Gastrocnemius medialis (tissue), 4 donors: ENCODE measurements around the gene TUBB6. TPM values are rescaled to one million over a fixed set of nuclear protein-coding genes. Genes with fewer than 3 reads are reported as not detected.

Experiments
- ATAC-seq, 2 donors: fragments of 150-250 bp; one replicate each; pipeline ENCODE4 v1.9.1; 2016
- DNase-seq, 2 donors: peaks; one replicate each; pipeline ENCODE4 v3.0.0-alpha.2; 2019
- H3K27ac ChIP-seq, 4 donors: fragments of 200-600 bp; sonication (generic); 1 replicate in 1 of 4; 2 replicates in 3 of 4; pipeline ENCODE4 v1.5.1; 2016 to 2018; ENCODE audit warnings: mild to moderate bottlenecking in 2 of 4, moderate library complexity in 1 of 4
- H3K27me3 ChIP-seq, 3 donors: fragments of 200-600 bp; sonication (generic) in 2 of 3; 1 replicate in 1 of 3; 2 replicates in 2 of 3; pipeline versions ENCODE4 v1.5.1 to v1.6.0; 2016 to 2019; ENCODE audit warnings: mild to moderate bottlenecking in 1 of 3, moderate library complexity in 1 of 3
- H3K36me3 ChIP-seq, 2 donors: fragments of 200-600 bp; sonication (generic) in 1 of 2; one replicate each; pipeline ENCODE4 v1.5.1; 2017 to 2018
- H3K4me1 ChIP-seq, 2 donors: fragments of 200-600 bp; sonication (generic) in 1 of 2; one replicate each; pipeline ENCODE4 v1.5.1; 2016 to 2017; ENCODE audit warnings: mild to moderate bottlenecking in 2 of 2
- H3K4me3 ChIP-seq, 4 donors: fragments of 200-600 bp; sonication (generic) in 3 of 4; 1 replicate in 1 of 4; 2 replicates in 3 of 4; pipeline ENCODE4 v1.5.1; 2016 to 2019; ENCODE audit warnings: mild to moderate bottlenecking in 2 of 4
- H3K9me3 ChIP-seq, 3 donors: fragments of 200-600 bp; sonication (generic) in 2 of 3; 1 replicate in 1 of 3; 2 replicates in 2 of 3; pipeline ENCODE4 v1.5.1; 2016 to 2019
- POLR2A ChIP-seq, 2 donors: fragments of 450-650 bp; IDR thresholded peaks; one replicate each; pipeline ENCODE4 v1.6.1; 2017; ENCODE audit warnings: antibody characterized with exemption in 2 of 2, mild to moderate bottlenecking in 2 of 2, moderate library complexity in 2 of 2
- in situ Hi-C, 4 donors: fragments of 200-750 bp; cut with MboI; loops; one replicate each; pipeline versions ENCODE4 v1.15.0 to v1.8.0; 2017; ENCODE audit warnings: low sequenced_read_pairs in 4 of 4
- intact Hi-C: fragments of 100-400 bp; cut with DNase I; formaldehyde crosslinking; loops from one replicate; pipeline ENCODE4 v1.15.1; 2023; ENCODE audit warnings: low total_unique reads
- total RNA-seq, 4 donors: library from RNA; depleted of rRNA; stranded (reverse); fragments of >200 nt; gene quantifications; one replicate each; pipeline versions ENCODE4 v1.1.0 to v1.2.3, GENCODE V29; 2016
- TF ChIP-seq, protein P1 (sequence below), 5 experiments: fragments of 450-650 bp in 3 of 5; fragments of 200-600 bp in 2 of 5; sonication (generic) in 2 of 5; IDR thresholded peaks in 4 of 5; conservative IDR thresholded peaks in 1 of 5; 1 replicate in 4 of 5; 2 replicates in 1 of 5; pipeline ENCODE4 v1.5.1; 2016 to 2019; ENCODE audit warnings: antibody characterized with exemption in 5 of 5, mild to moderate bottlenecking in 3 of 5, moderate library complexity in 3 of 5

TUBB6 gene
- total RNA-seq, 4 donors from 2014 or later, result 6.3 to 29.7 (median 13.5) TPM

- Histone ChIP-seq H3K27ac (no peak overlapping the region), H3K4me1 (no peaks in the 10 kb centered on the region), H3K9me3 (no peaks in the 10 kb centered on the region), H3K36me3 (no peaks in the 10 kb centered on the region), H3K27me3 (peaks cover 0 to 3% (median 0%) of the 10 kb centered on the region in 3 donors), H3K4me3 (no peak overlapping the region)
- intact Hi-C loops (no loop called here), in situ Hi-C loops (no loop called here)
- no peak for DNase-seq
- no peak for ATAC-seq
- TF ChIP-seq, protein P1, sequence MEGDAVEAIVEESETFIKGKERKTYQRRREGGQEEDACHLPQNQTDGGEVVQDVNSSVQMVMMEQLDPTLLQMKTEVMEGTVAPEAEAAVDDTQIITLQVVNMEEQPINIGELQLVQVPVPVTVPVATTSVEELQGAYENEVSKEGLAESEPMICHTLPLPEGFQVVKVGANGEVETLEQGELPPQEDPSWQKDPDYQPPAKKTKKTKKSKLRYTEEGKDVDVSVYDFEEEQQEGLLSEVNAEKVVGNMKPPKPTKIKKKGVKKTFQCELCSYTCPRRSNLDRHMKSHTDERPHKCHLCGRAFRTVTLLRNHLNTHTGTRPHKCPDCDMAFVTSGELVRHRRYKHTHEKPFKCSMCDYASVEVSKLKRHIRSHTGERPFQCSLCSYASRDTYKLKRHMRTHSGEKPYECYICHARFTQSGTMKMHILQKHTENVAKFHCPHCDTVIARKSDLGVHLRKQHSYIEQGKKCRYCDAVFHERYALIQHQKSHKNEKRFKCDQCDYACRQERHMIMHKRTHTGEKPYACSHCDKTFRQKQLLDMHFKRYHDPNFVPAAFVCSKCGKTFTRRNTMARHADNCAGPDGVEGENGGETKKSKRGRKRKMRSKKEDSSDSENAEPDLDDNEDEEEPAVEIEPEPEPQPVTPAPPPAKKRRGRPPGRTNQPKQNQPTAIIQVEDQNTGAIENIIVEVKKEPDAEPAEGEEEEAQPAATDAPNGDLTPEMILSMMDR (IDR thresholded peaks at IDR 0.05 in 4 of 5, conservative IDR thresholded peaks at IDR 0.05 in 1 of 5), result no peak
- no peak for TF ChIP-seq POLR2A (IDR thresholded peaks at IDR 0.05)
Measured at GRCh38 chr18:12295389-12296086, 12.5 kb upstream of the TUBB6 start.

DNA sequence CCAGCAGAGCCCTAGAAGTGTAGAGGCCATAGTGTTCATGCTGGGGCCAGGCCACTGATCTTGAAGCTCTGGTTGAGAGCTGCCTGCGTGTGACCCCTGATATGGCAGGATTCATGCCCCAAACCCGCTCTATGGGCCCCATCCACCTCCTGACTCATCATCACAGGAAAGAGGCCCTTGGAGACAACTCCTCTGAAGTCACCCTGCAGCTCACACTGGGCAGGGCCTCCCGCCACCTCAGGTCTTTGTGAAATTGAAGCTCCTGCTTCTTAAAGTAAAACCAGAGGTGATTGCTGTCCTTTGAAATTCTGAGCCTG, 12.0 kb upstream of the TUBB6 start:
- Histone ChIP-seq H3K4me3 (no peak overlapping the region), H3K27ac (no peak overlapping the region), H3K27me3 (peaks cover 0 to 3% (median 0%) of the 10 kb centered on the region in 3 donors), H3K4me1 (no peaks in the 10 kb centered on the region), H3K9me3 (no peaks in the 10 kb centered on the region), H3K36me3 (no peaks in the 10 kb centered on the region)
- in situ Hi-C loops (no loop called here), intact Hi-C loops (no loop called here)
- no peak for TF ChIP-seq POLR2A (IDR thresholded peaks at IDR 0.05)
- TF ChIP-seq, protein P1 (IDR thresholded peaks at IDR 0.05 in 4 of 5, conservative IDR thresholded peaks at IDR 0.05 in 1 of 5), result no peak
- DNase-seq, result no peak
- no peak for ATAC-seq

DNA sequence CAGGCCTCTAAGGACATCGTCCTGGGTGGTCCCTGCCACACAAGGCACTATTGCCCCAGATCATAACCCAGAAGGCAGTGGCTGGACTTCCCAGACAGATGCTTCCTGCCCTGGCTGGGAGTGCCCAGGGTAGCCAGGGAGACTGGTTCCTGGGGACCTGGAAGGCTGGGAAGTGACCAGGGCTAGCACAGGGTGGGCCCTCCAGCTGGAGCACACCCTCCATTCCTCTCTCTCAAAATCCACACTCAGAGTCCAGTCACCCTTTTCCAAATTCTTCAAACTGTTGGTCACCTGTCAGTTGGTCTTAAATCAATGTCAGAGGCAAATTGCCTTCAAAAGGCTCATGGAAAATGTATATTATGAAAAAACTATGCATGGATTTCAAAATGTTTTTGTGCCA, 11.6 kb upstream of the TUBB6 start:
- in situ Hi-C loops, result no loop called here
- Histone ChIP-seq H3K27ac (no peak overlapping the region), H3K4me3 (no peak overlapping the region), H3K4me1 (no peaks in the 10 kb centered on the region), H3K36me3 (no peaks in the 10 kb centered on the region), H3K9me3 (no peaks in the 10 kb centered on the region), H3K27me3 (peaks cover 0 to 3% (median 0%) of the 10 kb centered on the region in 3 donors)
- TF ChIP-seq, protein P1 (IDR thresholded peaks at IDR 0.05 in 4 of 5, conservative IDR thresholded peaks at IDR 0.05 in 1 of 5), result no peak
- TF ChIP-seq POLR2A (IDR thresholded peaks at IDR 0.05), result no peak
- ATAC-seq (no peak), DNase-seq (no peak)
- intact Hi-C loops, result no loop called here

- intact Hi-C loops (no loop called here), in situ Hi-C loops (no loop called here)
- Histone ChIP-seq H3K27ac (no peak overlapping the region), H3K4me1 (no peaks in the 10 kb centered on the region), H3K9me3 (no peaks in the 10 kb centered on the region), H3K4me3 (no peak overlapping the region), H3K36me3 (no peaks in the 10 kb centered on the region), H3K27me3 (no peaks in the 10 kb centered on the region)
- TF ChIP-seq POLR2A (IDR thresholded peaks at IDR 0.05), result no peak
- TF ChIP-seq, protein P1 (IDR thresholded peaks at IDR 0.05 in 4 of 5, conservative IDR thresholded peaks at IDR 0.05 in 1 of 5), result no peak
- DNase-seq (no peak), ATAC-seq (no peak)
Measured at GRCh38 chr18:12299862-12300261, 8.2 kb upstream of the TUBB6 start.
